HS-5 (cell line): ENCODE measurements around the gene ACO2.
"Not testable (repeated sequence)": the region's sequence is repeated elsewhere in the genome, so short reads cannot be mapped to it uniquely, and the experiment has no call there.

Experiments used
- DNase-seq: peaks from one replicate; pipeline ENCODE4 v3.0.0-alpha.2; 2012; ENCODE audit warnings: low read depth

Gene ACO2

DNA sequence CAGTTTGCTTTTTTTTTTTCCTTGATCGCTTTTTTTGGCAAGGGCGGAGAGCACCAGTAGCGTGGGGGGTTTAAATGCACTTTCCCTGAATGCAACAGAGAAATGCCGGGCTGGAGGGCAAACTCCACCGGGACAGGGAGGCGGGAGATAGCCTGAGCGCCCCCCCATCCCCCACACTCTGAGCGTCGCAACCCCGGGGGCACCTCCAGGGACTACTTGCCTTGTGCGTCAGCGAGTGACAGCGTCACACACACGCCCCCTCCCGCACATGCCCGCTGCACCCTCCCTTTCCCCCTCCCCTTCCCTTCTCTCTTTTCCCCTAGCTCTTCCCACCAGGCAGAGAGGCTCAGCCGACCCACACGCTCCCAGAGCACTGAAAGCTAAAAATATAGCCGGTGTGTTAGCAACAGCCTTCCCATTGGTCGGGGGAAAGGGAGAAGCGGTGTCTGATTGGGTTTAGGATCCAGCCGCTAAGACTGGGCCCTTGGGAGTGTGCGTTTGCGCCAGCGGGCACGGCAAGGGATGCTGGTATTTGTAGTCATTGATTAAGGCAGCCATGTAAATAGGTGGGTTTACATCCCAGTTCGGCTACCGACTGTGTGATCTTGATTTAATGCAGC, 20.6 kb upstream of the ACO2 start:
- peak; percentile 97 for DNase-seq

- no peak for DNase-seq
These were observed 10.7 kb upstream of the ACO2 start for GRCh38 chr22:41458161-41458728.

GRCh38 chr22:41459431-41459830, 9.5 kb upstream of the ACO2 start:
- no peak for DNase-seq

DNA sequence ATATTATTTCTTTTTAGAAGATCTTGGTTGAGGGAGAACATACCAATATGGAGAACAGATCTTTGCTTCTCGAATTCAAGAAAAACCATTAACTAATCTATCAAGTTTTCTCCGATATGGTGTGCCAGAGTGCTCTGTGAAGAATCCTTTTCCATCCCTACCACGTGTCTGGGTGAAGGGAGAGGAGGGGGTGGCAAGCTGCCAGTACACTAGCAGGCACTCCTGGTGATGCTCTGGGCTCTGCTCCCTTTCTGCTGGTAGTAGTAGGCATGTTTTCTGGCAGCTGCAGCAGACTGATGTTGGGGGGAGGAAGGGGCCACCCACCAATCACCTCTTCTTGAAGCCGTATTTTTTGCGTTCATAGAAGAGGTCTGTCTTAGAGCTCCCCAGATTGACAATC, 8.8 kb upstream of the ACO2 start:
- DNase-seq, result not testable (repeated sequence)

- DNase-seq, result no peak
These were observed 7.0 kb upstream of the ACO2 start for GRCh38 chr22:41461901-41462300.

GRCh38 chr22:41469218-41469851, 418 bp downstream of the ACO2 start:
- no peak for DNase-seq

DNA sequence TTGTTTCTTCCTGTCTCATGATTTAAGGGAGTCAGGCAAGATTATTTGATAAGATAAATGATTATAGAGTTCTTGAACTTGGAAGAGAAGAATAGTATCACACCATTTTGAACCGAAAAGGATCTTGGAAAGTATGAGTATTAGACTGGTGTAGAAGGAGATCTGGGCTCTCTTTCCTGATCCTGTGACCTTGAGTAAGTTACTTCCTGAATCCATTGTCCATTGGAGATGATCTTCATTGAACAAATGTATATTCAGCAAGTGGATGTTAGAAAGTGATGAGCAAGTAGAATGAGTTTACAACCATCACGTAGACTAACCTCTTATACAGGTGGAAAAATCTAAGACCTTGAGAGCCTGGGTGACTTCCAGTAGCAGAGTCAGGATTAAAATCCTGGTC, 2.0 kb downstream of the ACO2 start:
- DNase-seq, result no peak

DNA sequence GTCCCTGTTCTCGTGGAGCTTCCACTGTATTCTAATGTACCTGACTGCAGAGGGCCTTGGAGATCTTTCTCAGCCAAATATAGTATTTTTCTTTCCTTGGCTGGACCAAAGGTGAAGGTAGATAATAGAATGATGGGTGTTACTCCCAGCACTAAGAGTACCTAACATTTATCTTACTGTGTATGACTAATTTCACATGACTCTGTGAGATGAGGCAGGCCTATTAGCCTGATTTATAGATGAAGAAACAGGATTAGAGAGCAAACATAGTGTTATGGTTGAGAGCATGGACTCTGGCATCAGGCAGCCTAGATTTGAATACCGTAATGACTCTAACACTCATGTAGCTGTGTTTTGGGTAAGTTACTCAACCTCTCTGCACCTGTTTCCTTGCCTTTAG, 2.7 kb downstream of the ACO2 start:
- DNase-seq, result no peak

- no peak for DNase-seq
These were observed 6.0 kb downstream of the ACO2 start for GRCh38 chr22:41474872-41475451.

DNA sequence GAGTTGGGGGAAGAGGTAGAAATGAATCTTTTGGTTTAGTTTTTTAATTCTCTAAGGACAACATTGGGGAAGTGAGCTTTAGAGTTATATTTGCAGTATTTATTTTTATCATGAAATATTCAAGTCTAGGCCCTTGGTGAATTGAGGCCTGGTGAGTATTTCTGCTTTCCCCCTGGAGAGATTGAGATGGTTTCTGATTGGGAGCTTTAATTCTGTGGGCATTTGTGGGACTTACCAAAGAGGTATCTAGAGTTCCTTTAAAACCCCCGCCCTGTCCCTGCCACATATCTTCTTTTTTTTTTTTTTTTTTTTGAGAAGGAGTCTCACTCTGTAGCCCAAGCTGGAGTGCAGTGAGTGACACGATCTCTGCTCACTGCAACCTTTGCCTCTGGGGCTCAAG, 9.6 kb downstream of the ACO2 start:
- no peak for DNase-seq

GRCh38 chr22:41478891-41479521, 10.1 kb downstream of the ACO2 start:
- DNase-seq, result no peak

DNA sequence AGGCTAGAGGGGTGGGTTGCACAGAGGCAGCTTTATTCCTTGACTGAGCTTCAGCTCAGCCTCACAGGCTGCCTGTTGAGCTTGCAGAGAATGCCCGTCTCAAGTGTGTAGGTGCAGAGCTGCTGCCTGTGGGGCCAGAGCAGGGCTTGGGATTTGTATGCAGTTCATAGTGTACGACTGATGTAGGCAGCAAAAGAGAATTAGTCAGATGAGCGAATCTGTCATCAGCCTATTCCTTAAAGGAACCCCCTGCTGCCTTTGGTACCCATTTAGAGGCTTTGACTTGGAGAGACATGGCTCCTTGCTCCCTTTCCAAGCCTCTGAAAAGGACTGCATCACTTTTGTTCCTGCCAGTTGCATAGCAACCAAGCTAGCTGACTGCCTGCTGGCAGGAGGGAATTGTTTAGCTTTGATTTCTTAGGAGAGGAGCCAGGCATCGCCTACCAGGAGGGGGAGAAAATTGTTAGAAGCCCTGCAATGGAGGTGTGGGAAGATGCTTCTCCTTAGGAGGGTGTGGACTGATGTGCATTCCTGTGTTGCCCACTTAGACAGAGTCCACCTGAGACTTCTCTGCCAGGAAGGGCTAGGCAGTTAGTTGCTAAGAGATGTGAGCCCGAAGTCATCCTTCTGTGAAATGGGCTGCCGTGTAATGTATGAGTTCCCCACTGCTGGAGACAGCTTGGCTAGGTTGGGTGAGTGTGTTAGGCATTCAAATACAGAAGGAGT, 10.9 kb downstream of the ACO2 start:
- DNase-seq, result no peak

DNA sequence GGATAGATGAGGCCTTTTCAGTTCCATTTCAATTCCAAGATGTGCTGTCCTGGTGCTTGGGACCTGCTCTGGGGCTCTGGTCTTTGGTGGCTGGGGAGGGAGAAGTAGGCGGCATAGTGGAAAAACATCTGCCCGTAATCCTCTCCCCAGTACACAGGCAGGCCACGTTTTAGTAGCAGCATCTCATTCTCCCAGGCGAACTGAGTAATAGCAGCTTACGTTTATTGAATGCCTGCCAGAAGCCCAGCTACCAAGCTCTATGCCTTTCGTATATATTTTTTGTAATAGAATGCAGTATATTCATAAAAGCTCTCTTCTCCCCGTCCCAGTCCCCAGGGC, 11.4 kb downstream of the ACO2 start:
- no peak for DNase-seq

DNA sequence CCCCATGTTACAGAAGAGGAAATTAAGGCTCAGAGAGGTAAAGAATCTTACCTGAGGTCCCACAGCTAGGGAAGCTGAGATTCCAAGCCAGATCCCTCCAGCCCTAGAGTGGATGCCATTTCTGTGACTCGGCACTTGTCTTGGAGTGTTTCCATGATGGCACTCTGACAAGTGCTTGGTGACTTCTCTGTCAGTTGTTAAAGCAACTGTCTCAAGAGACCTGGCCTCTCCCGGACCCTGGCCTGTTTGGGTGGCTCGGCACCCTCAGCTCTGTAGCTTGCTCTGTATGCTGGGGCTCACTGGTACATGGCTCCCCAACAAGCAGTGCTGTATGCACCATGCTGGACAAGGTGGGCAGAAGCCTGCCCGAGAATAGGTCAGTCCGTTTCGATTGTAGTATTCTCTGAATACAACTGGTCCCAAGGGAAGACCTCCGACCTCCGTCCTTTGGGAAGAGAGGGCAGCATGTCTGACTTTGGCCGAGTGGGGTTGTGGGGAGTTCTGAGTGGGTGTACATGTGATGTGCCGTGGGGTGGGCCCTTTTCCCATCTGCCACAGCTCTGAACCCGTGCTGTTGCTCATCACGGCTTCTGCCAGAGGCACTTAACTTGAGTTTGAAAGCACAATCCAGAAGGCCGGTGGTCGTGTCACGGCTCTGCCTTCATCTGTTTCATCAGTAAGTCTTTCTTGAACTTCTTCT, 12.4 kb downstream of the ACO2 start:
- DNase-seq, result no peak

DNA sequence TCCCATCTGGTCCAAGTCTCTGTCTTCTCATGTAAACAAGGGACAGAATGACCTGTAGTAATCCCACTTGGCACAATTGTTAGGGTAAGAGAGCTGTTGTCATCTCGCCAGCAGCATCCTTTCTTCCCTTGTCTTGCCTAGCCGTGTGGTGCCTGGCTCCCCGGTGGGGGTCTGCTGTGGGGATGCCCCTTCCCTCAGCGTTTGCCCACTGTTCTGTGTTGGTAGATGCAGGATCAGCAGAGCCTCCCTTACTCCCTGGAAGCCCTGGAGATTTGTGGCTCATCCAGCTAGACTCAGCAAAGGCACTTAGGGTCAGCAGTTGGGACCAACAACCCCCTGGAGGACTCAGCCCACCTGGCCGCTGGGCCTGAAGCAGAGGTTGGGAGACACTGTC, 13.0 kb downstream of the ACO2 start:
- no peak for DNase-seq

GRCh38 chr22:41482319-41482935, 13.5 kb downstream of the ACO2 start:
- no peak for DNase-seq

GRCh38 chr22:41485033-41485432, 16.1 kb downstream of the ACO2 start:
- DNase-seq, result no peak

DNA sequence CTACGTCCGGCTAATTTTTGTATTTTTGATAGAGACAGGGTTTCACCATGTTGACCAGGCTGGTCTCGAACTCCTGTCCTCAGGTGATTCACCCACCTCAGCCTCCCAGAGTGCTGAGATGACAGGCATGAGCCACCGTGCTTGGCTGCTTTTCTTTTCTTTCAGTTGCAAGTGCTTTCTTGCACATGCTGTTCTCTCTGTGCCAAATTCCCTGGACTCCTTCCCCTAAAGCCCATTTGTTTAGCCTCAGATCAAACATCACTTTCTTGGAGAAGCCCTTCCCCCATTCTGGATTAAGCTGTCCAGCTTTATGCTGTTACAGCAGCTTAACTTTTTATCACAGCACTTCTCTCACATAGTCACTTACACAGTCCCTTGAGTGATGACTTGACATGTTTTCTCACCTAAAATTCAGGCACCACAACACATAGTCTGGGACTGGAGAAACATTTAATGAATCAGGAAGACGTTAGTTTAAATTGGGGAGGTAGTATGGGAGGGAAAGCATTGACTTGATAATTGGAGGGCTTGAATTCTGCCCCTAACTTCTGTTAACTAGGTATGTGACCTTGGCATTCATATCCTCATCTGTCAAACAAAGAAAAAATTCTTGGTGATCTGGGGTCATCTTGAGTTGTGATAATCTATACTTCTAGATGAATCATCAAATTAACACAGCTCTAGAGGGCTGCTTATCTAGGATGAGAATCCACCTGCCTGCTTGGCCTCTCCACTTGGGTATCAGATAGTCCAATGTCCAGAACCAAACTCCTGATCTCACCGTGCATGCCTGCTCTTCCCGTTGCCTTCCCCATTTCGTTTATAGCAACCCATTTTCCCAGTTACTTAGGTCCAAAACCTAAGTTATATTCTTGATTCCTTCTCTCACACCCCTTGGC, 18.4 kb downstream of the ACO2 start:
- no peak for DNase-seq

- no peak for DNase-seq
These were observed 19.2 kb downstream of the ACO2 start for GRCh38 chr22:41488076-41488475.
